Hematopoietic multipotent progenitor cell treated with erythropoietin and hydrocortisone succinate and interleukin-3 and kit ligand, for 17 days (in vitro differentiated cells): ENCODE measurements around the gene HOXA1.

ENCODE experiments used
- DNase-seq: peaks from one replicate; pipeline ENCODE4 v3.0.0-alpha.2; 2015; ENCODE audit warnings: low spot score

HOXA1 gene

DNA sequence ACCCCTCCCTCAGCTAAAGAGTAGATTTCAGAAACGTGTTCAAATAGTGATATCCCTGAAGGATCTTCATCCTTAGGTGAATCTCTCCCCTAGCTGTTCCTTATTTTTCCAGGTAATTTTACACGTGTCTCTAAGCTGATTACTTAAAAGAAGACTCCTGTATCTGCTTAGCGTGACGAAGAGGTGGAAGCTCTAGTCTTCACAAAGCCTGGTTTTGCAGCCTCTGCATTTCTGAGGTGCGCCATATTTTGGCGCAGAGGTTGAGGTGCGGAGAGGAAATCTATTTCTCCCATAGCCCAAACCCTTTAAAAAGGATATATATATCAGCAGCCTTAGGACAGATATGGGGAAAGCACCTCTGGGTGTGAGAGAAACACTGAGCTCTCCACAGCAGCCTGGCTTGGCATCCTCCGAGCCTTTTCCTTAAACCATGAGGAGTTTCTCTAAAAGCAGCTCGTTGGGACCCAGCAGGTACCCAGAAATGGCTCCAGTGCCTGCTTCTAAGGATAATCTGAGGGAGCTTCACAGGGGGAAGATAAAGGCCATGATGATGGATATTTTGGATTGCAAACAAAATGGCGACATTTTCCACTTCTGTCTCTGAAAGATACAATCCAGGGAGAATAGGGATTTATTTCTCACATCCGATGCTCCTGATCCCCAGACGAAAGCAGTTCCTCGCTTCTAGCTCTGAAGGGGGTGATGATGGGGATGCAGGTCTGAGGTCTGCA lies 9.7 kb upstream of the HOXA1 start:
- no peak for DNase-seq

DNA sequence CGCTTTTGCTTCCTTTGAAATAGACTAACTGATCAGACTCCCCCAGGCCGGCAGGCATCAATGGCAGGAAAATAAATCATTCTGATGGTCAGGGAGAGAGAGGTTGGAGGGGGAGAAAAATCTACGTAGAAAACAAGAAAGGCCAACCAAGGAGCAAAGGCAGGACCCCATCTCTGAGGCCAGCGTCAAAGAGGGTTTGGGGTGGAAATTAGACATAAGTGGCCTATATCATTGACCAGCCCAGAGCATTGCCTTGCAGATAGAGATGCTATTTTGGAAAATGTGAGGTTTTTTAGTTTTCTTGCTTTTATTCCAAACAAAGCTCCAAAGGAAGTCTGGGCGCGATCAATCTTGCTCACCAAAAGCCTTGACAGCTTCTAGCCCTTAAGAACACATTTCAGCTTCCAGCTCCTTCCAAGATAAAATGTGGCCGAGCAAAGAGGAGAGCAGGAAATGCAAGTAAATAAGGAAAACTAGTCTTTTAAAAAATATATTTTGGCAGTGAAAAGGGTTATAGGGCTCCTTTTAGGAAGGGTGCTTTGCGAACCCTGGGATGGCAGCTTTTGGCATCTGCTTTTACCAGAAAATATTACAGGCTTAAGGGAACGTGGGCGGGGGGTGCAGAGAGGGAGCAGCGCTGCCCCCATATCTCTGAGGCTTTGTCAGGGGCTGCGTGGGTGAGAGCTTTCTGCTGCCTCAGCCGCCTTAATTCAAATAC lies 8.7 kb upstream of the HOXA1 start:
- DNase-seq: no peak

DNA sequence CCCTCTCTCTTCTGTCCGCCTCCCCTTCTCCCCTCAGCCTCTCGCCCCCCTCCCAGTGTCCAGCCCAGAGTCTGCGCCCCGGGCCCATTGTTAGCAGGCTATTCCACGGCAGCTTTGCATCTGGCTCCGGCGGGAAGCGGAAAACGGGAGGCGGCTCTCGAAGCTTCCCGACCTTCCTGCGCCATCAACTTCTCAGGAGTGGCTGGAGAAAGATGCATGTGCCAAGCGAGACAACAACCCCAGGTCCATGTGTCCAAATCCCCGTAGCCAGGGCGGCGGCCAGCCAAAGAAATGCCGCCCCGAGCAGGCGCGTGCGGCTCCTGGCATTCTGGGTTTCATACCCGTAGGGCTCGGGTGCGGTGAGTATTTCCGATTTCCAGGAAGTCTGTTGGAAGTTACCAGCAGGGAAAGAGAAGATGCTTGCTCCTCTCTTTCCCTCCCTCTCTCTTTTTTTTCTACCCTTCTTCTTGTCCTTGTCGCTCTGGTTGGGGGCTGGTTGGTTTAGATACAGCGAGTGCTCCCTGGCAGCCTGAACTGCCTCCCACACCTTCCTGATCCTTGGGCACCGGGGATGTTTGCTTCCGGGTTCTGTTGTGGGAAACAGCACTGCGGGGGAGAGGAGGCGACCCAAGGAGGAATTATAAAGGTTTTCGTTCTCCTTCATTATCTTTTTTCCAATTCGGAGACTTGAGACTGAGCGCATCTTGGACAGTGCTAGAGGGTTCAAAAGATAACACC lies 7.9 kb upstream of the HOXA1 start:
- no peak for DNase-seq

DNA sequence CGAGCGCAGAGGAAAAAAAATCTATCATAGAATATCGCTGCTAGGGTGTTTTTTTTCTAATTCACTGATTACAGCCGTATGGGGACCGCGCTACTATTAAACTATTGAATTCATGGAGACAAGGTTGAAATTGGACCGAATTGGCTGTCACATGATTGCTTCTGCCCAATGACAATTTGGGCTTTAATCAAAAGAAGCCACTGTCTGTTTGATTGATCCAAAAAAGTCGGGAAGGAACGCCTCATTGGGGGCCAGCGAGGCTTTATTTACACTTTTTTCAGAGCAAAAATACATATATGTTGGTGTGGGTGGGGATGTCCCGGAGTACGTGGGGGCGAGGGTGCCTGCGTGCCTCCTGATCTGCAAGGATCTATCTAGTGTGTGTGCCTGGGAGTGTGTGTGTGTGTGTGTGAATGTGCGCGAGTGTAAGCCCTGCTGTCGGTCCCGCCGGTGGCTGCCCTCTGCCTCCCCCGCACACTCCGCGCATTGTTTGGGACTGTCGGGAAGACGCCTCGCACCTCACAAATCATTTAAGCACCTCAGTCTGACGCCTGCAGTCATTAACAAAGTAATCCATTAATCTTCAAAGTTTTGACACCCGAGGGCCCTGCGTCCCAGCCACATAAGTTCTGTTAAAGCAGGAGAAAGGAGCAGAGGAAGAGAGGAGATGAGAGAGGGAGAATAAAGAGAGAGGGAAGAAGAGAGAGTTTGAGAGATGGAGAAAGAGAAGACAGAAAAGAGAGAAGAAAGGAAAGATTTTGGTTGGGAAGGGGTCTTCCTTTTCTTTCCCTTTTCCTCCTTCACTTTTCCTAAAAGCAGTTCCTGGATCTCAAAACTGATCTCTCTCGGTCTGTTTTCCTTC lies 7.0 kb upstream of the HOXA1 start, which contains the start of gene HOXA2:
HOXA2 (minus strand) TSS at position 103 of the 862 bp plus-strand sequence. CDS start 183 bp downstream, outside the sequence.
- no peak for DNase-seq

DNA sequence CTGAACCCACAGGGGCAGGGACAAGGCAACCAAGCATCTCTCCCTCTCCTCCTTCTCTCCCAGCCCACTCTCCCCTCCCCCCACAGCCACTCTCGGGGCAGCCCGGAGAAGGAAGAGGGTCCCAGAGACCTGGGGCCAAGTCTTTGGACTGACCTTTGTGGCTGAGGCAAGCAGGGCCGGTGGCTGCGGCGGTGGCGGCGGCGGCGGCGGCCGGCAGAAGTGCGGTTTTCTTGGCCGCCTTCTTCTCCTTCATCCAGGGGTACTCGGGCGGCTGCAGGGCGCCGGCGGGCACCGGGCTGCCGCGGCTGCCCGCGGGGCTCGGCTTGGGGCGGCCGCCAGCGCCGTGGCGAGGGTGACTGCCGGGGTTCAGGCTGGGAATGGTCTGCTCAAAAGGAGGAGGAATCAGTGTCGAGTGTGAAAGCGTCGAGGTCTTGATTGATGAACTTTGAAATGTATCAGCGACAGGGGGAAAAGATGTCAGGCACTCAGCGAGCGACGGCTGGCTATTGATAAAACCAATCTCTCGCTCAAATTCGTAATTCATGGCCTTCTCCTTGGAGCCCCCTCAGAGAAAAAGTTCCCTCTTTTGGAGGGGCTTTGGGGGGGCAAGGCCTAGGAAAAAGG lies 6.3 kb upstream of the HOXA1 start:
- DNase-seq: no peak

DNA sequence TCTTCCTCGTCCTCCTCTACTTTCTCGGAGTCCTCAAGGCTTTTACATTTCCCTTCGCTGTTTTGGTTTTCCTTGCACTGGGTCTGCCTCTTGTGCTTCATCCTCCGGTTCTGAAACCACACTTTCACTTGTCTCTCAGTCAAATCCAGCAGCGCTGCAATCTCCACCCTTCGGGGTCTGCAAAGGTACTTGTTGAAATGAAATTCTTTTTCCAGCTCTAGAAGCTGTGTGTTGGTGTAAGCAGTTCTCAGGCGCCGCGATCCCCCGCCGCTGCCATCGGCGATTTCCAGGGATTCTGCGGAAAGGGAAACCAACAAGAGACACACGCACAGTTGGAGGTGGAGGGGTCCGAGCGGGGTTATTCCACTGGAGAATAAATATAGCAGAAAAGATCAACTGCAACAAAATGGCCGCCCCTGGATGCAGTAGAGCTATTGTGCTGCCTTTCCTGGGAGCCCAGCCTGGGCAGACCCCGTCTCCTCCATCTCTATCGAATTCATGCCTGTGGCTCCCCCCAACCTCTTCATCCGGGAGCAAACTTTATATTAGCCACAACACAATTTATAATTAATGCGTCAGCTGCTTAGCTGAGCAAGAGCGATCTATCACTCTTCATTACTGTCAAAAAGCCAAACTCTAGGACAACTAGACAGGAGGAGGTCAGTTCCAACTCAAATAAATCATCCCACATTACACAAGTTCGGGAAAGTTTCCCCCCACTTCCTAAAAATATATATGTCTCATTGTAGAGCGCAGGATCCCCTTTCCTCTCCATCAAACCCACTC lies 5.6 kb upstream of the HOXA1 start:
- DNase-seq: no peak

DNA sequence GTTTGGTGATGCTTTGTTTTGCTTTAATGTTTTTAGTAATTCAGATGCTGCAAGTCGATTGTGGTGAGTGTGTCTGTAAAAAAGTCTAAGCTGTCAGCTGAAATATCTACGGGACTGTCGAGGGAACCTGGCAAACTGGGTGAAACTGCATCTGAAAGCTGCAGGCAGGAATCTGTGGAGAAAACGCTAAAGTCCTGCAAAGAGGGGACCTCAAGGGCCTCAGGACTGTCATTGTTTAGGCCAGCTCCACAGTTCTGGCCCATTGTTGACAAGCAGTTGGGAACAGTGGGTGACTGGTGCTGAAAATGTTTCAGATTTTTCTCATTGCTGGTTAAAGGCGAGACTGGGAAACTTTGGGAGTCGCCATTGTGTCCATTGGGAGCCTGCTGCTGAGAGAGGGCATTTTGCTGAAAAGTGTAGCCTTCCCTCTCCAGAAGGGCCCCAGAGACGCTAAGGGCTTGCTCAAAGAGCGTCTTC lies 4.9 kb upstream of the HOXA1 start:
- DNase-seq: no peak

DNA sequence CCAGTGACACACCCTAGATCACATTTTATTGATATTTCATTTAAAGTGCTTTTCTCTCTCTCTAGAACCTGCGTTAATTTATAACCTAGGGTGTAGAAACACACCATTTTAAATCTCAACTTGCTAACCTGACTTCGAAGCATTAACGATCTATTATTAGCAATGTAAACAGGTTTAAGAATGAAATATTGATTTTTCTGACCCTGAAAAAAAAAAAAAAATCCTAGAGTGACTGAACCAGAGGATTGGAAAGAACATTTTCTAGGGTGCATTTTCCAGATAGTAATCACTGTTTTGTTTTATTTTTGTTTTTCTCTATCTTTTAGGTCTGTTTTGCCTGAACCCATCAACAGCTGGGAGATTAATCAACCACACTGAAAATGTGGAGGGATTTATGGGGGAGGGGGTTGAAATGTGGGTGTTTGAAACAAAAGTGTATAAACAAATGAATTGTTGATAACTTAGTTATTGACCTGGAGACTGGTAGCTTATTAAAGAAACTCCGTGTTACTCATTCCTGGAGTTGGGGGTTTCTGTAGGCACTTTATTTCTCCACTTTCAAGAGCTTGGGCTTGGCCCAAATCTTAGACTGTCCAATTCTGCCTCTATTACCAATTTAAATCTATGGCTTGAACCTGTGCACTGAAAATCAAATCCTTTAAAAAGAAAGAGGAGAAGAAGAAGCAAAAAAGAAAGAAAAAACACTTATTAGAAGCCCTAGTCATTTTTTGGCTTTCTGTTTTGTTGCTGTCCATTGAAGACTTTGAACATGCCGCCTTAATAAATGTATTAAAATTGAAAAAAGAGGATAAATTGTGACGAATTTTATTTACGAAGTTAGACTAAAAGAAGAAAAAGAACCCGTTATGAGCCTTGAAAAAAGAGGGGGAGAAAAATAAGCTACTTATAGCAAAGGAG lies 3.9 kb upstream of the HOXA1 start:
- no peak for DNase-seq

DNA sequence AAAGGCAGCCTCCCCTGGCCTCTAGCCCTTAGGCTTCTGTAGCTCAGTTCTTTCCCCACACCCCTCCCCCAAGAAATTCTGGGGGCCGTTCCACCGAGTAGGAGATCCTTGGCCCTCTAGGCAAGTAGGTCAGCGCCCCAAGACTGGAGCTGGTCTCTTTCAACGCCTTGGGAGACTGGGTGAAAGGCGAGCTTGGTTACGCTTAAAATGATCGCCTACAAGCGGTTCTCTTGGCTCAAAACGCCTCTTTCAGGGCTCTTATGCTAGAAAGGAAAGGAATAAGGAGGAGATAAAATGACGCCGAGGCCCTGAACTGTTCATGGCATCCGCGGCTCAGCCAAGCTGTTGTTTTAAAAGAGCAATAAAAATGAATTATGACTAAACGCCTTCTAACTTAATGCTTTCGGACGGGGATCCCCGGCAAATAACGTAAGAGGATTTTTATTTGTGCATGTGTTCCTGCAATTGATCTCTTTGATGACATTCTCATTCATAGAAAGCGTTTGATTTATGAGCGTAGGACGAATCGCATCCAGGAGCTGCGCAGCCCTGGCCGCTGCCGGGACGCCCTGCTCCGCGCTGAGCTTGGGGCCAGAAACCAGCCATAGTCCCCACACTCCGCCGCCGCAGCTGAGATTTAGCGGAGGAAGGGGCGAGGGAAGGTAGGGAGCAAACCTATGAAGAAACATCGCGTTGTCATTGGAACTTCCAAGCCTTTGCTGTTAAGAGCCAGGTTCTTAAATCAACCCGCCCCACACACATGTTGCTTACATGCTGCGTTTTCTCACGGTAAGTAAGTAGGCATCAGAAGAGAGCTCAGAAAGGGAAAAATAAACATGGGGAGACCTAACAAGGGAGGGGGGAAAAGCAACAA lies 3.0 kb upstream of the HOXA1 start:
- no peak for DNase-seq

DNA sequence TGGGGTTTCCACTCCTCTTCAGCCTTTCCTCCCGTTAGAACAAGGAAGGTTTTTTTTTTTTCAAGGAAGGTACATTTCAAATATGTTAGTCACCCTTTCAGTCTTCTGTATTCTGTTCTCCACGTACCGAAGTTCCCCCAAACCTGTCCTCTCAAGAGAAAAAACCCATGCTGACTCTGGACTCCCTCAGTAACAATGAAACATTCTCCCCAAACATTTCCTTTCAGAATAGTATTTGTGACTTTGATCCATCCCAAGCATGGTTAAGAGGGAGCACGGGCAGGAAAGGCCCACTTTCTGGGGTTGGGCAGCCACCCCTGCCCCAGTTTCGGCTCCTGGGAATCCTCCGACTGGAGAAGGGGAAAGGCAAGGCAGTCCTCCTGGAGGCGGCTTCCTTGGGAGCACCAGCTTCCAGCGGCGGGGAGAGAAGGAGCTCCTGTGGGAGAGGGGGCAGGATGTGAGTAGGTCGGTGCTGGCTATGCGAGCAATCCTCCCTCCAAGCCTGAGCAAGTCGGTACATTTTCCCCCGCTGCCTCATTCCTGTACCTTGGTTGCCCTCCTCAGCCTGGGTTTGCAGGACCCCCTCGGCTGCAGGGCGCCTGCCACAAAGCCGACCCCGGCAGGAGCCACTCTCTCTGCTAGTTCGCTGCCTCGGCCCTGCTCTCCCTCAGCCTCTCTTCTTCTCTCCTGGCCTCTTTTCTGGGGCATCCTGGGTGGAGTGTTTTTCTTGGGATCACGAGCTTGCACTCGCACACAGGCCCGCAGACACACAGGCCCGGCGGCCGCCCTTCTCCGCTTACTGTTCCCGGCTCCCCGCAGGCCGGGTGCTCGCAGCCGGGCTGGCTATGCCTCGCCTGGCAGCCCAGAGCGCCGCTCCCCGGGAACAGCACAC lies 2.1 kb upstream of the HOXA1 start:
- no peak for DNase-seq

DNA sequence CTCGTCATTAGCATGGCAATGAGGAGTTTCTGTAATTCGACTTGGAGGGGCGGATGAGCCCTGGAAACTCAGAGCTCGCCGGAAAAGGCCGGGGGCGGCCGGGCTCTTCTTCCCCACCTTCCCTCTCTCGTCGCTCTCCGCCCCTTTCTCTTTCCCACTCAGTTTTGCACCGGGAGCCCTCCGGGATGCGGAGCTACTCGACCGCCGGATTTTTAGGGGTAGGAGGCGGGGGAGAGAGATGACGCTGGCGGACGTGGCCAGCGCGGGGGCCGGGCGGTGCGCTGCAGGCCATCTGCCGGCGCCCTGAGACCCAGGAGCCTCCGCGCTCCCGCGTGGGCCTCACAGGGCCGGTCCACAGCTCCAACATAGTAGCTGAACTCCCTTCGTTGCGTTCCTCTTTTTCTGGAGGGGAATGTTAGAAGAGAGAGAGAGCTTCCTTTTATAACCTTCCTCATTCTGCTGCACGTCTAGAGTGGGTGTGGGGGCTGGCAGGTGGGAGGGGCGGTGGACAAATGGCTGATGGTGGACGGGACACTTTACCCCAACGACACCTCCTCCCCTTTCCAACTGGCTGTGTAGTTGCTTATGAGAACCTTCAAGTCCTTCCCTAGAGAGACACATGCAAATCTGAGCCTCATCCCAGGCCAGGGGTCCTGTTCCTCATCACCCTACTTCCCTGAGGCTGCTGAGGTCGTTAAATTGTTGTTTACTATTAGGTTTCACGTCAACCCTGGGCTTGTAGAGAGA lies 1.1 kb upstream of the HOXA1 start:
- DNase-seq: no peak

DNA sequence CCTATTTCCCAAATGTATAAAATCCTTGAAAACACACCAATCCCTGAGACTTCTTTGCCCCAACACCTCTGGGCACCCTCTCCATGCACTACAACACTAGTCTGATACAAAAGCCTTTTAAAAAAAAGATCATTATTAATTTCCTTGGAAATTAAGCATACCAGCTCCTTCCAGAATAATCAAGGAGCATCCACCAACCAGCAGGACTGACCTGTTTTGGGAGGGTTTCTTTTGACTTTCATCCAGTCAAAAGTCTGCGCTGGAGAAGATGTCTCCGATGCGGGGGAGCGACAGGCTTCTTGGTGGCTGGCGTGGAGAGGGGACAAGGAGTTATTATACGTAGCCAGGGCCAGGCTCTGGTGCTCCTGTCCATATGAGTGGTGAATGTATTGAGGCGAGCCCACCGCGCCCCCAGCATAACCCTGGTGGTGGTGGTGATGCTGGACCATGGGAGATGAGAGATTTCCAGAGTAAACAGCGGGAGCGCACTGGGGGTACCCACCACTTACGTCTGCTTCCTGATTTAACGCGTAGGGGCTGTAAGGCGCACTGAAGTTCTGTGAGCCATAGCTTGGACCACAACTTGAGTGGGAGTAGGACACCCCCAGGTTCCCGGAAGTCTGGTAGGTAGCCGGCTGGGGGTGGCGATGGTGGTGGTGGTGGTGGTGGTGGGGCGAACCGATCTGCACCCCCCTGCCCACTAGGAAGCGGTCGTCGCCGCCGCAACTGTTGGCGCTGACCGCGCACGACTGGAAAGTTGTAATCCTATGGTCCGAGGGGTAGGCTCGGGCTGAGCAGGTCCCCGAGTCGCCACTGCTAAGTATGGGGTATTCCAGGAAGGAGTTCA lies 527 bp downstream of the HOXA1 start:
- no peak for DNase-seq

DNA sequence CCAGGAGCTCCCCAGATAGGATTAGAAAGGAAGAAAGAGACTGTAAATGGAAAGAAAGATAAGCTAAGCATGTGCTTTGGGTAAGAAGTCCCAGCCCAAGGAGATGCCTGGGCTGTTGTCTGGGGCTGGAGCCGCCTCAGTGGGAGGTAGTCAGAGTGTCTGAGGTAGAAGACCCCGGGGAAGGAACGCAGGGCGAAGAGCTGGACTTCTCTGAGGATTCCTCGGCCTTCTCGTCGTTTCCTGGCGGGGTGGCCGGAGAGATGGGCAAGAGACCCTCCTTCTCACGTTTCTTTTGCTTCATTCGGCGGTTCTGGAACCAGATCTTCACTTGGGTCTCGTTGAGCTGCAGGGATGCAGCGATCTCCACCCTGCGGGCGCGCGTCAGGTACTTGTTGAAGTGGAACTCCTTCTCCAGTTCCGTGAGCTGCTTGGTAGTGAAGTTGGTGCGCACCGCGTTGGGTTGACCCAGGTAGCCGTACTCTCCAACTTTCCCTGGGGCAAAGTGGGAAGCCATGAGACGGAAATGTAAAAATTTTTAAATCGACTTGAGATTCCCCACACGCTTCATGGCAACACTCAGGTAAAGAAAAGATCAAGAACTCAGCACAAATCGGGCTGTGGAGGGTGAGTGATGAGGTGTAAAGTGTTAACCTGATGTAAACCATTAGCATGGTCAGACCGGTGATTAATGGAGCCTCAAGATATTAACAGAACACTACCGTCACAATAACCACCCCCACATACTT lies 1.3 kb downstream of the HOXA1 start:
- no peak for DNase-seq

DNA sequence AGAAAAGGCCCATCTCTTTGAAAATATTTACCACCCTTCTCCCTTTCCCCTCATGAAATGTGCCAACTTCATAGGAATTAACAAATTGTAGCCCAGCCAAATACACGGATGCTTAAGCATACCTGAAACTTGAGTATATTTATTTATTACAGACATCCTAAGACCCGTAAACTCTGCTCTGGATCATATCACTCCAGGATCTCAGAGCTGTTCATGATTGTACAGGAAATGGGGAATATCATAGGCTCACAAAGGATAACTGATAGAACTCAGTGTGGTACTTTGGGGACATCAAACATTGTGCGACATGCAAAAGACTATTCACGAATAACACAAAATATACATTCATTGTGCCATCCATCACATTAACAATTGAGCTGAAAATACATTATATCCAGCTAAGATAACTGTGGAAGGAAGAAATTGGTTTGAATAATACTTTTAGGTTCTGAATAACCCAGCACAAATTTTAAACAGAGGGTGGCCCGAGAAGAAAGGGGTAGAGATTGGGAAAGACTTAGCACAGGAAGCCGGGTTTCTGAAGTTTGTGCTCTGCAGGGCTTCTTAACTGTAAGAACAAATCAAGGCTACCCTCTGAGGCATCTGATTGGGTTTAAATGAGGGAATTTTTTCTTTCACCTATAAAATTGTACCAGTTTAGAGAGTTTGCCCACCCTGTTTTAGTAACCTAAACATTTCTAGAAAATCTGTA lies 2.5 kb downstream of the HOXA1 start:
- DNase-seq: no peak

DNA sequence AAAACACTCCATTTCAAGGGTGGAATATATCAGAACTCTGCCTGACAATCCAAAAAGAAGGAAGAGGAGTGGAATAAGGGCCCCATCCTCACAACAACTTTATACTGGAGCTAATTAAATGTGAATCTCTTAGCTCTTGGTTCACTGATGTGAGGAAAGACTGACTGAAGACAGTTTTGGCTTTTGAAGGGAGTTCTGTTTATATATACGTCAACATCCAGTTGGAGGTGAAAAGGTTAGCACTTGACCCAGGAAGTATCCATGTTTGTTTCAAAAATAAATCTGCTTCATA lies 3.0 kb downstream of the HOXA1 start:
- DNase-seq: no peak
